Gastroesophageal sphincter (tissue), 4 donors: ENCODE measurements around the gene ZNF280B. TPM values are rescaled to one million over a fixed set of nuclear protein-coding genes. Genes with fewer than 3 reads are reported as not detected.

Experiments used
- ATAC-seq: fragments of 150-250 bp; one replicate; pipeline ENCODE4 v1.9.1; 2016; ENCODE audit warnings: mild to moderate bottlenecking, moderate library complexity
- H3K27ac ChIP-seq, 4 donors: fragments of 200-600 bp; sonication (generic) in 3 of 4; 1 replicate in 3 of 4; 2 replicates in 1 of 4; pipeline ENCODE4 v1.5.1; 2016 to 2019
- H3K27me3 ChIP-seq: fragments of 200-600 bp; sonication (generic); one replicate; pipeline ENCODE4 v1.5.1; 2019
- H3K36me3 ChIP-seq, 2 donors: fragments of 200-600 bp; sonication (generic); one replicate each; pipeline ENCODE4 v1.5.1; 2019; ENCODE audit warnings: control low read depth in 1 of 2
- H3K4me1 ChIP-seq, 3 donors: fragments of 200-600 bp; sonication (generic); 1 replicate in 2 of 3; 2 replicates in 1 of 3; pipeline ENCODE4 v1.5.1; 2016 to 2019; ENCODE audit warnings: control low read depth in 2 of 3
- H3K4me3 ChIP-seq, 2 donors: fragments of 200-600 bp; sonication (generic); one replicate each; pipeline ENCODE4 v1.5.1; 2019; ENCODE audit warnings: mild to moderate bottlenecking in 1 of 2, moderate library complexity in 1 of 2
- H3K9me3 ChIP-seq, 3 donors: fragments of 200-600 bp; sonication (generic); one replicate each; pipeline ENCODE4 v1.5.1; 2017 to 2019; ENCODE audit warnings: control low read depth in 2 of 3
- EP300 ChIP-seq: sonication (generic); formaldehyde crosslinking; IDR thresholded peaks from one replicate; pipeline ENCODE4 v1.6.1; 2017; ENCODE audit warnings: antibody characterized with exemption, mild to moderate bottlenecking
- POLR2A ChIP-seq, 2 donors: fragments of 450-650 bp; IDR thresholded peaks; one replicate each; pipeline ENCODE4 v1.6.1; 2017; ENCODE audit warnings: antibody characterized with exemption in 2 of 2, mild to moderate bottlenecking in 2 of 2, moderate library complexity in 1 of 2
- POLR2AphosphoS5 ChIP-seq: sonication (generic); formaldehyde crosslinking; IDR thresholded peaks from one replicate; pipeline ENCODE4 v1.6.1; 2017; ENCODE audit warnings: antibody characterized with exemption
- WGBS, 2 donors: methylation state at CpG; one replicate each; pipeline ENCODE4 v1.1.5; 2018; ENCODE audit warnings: low coverage in 1 of 2; 5-methylcytosine and 5-hydroxymethylcytosine counted together
- total RNA-seq, 4 donors: library from RNA; depleted of rRNA; stranded (reverse); fragments of >200 nt; gene quantifications; one replicate each; pipeline ENCODE4 v1.1.0, GENCODE V29; 2016
- TF ChIP-seq, protein P1 (sequence below), 4 experiments: fragments of 200-600 bp in 2 of 4; fragments of 450-650 bp in 2 of 4; sonication (generic) in 1 of 4; IDR thresholded peaks; one replicate each; pipeline ENCODE4 v1.5.1; 2017 to 2019; ENCODE audit warnings: antibody characterized with exemption in 4 of 4, mild to moderate bottlenecking in 2 of 4, moderate library complexity in 2 of 4

The ZNF280B gene
- total RNA-seq, 4 donors from 2014 or later: 0.16 to 1.1 (median 0.44) TPM

- ATAC-seq: no peak
- Histone ChIP-seq H3K27ac (no peak overlapping the region), H3K36me3 (no peaks in the 10 kb centered on the region), H3K4me1 (no peaks in the 10 kb centered on the region), H3K4me3 (no peak overlapping the region), H3K27me3 (peaks cover 78% of the 10 kb centered on the region), H3K9me3 (peaks cover 0 to 42% (median 0%) of the 10 kb centered on the region in 3 donors)
- WGBS, 2 donors: 71 to 77% methylated on average over 5 to 7 of the region's 7 CpGs
- TF ChIP-seq, protein P1, sequence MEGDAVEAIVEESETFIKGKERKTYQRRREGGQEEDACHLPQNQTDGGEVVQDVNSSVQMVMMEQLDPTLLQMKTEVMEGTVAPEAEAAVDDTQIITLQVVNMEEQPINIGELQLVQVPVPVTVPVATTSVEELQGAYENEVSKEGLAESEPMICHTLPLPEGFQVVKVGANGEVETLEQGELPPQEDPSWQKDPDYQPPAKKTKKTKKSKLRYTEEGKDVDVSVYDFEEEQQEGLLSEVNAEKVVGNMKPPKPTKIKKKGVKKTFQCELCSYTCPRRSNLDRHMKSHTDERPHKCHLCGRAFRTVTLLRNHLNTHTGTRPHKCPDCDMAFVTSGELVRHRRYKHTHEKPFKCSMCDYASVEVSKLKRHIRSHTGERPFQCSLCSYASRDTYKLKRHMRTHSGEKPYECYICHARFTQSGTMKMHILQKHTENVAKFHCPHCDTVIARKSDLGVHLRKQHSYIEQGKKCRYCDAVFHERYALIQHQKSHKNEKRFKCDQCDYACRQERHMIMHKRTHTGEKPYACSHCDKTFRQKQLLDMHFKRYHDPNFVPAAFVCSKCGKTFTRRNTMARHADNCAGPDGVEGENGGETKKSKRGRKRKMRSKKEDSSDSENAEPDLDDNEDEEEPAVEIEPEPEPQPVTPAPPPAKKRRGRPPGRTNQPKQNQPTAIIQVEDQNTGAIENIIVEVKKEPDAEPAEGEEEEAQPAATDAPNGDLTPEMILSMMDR (IDR thresholded peaks at IDR 0.05): no peak
Measured at GRCh38 chr22:22461583-22461982, 47.0 kb downstream of the ZNF280B start.

DNA sequence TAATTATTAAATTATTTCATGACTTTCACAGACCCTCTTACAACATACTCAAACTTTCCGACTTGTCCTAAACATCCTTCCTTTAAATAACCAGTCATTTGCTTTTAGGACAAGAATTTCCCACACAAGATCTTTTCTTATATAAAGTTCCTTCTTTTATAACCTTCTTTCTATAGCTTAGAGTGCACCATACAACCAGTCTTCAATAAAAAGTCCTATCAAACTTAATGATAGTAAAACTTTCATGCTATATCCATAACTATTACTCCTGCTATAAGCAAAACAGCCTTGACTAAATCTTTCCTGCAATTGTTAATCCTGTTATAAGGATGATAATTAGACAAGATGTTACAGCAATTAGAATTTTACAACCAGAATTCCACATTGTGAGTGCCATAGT, 47.4 kb downstream of the ZNF280B start:
- TF ChIP-seq POLR2A (IDR thresholded peaks at IDR 0.05) (no peak), POLR2AphosphoS5 (no peak), EP300 (no peak)
- TF ChIP-seq, protein P1 (IDR thresholded peaks at IDR 0.05): no peak
- Histone ChIP-seq H3K9me3 (peaks cover 0 to 46% (median 0%) of the 10 kb centered on the region in 3 donors), H3K4me1 (no peaks in the 10 kb centered on the region), H3K4me3 (no peak overlapping the region), H3K36me3 (no peaks in the 10 kb centered on the region), H3K27me3 (peaks cover 80% of the 10 kb centered on the region), H3K27ac (no peak overlapping the region)
- no peak for ATAC-seq
- WGBS, 2 donors: 50 to 69% methylated on average over 1 of the region's 1 CpG

GRCh38 chr22:22460635-22461034, 47.9 kb downstream of the ZNF280B start:
- H3K27ac ChIP-seq: no peak overlapping the region
- peaks cover 0 to 46% (median 0%) of the 10 kb centered on the region in 3 donors for H3K9me3 ChIP-seq
- TF ChIP-seq POLR2A (IDR thresholded peaks at IDR 0.05): no peak
- no peak for TF ChIP-seq EP300
- TF ChIP-seq, protein P1 (IDR thresholded peaks at IDR 0.05): no peak
- TF ChIP-seq POLR2AphosphoS5: no peak
- no peak overlapping the region for H3K4me3 ChIP-seq
- no peaks in the 10 kb centered on the region for H3K4me1 ChIP-seq
- no peaks in the 10 kb centered on the region for H3K36me3 ChIP-seq
- ATAC-seq: no peak
- H3K27me3 ChIP-seq: peaks cover 80% of the 10 kb centered on the region

GRCh38 chr22:22460060-22460459, 48.5 kb downstream of the ZNF280B start:
- H3K4me1 ChIP-seq: no peaks in the 10 kb centered on the region
- TF ChIP-seq POLR2A (IDR thresholded peaks at IDR 0.05) (no peak), EP300 (no peak), POLR2AphosphoS5 (no peak)
- TF ChIP-seq, protein P1 (IDR thresholded peaks at IDR 0.05): no peak
- H3K27me3 ChIP-seq: peaks cover 74% of the 10 kb centered on the region
- no peak overlapping the region for H3K4me3 ChIP-seq
- ATAC-seq: no peak
- peaks cover 0 to 46% (median 0%) of the 10 kb centered on the region in 3 donors for H3K9me3 ChIP-seq
- H3K27ac ChIP-seq: no peak overlapping the region
- 90 to 100% methylated on average over 1 to 2 of the region's 2 CpGs for WGBS, 2 donors
- no peaks in the 10 kb centered on the region for H3K36me3 ChIP-seq

DNA sequence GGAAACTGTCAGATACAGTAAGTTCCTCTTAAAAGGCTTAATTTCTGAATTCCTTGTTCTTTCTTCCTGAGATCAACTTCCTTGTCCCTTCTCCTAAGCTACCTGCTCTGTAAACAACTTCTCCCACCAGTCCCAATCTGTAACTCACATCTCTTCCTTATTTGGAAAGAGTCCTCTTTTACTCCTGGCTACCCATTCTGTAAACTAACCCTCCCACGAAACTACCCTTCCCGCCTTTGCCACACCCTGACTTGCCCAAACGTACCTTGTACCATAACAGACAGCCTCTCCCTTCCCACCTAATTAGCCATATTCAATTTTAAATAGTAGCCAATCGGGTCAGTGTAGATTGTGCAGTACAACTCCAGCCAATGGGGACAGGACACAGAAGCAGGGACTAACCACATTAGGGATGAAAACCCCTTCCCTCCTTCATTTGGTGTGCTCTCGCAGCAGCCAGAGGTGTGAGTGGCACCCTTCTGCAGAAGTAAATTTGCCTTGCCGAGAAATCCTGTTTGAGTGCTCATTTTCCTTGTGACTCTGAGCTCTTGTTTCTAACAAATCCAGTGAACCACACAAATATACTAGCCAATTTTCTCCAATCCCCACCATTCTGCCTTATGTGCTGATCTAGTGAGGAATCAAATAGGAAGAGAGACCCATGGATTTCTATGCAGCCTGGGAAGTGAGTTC, 49.5 kb downstream of the ZNF280B start:
- no peak for TF ChIP-seq EP300
- TF ChIP-seq, protein P1 (IDR thresholded peaks at IDR 0.05): no peak
- no peak for TF ChIP-seq POLR2AphosphoS5
- TF ChIP-seq POLR2A (IDR thresholded peaks at IDR 0.05): no peak
- 87 to 89% methylated on average over 3 to 6 of the region's 6 CpGs for WGBS, 2 donors
- H3K27ac ChIP-seq: no peak overlapping the region
- H3K27me3 ChIP-seq: peaks cover 72% of the 10 kb centered on the region
- H3K4me1 ChIP-seq: no peaks in the 10 kb centered on the region
- no peaks in the 10 kb centered on the region for H3K36me3 ChIP-seq
- H3K9me3 ChIP-seq: peaks cover 0 to 51% (median 0%) of the 10 kb centered on the region in 3 donors
- no peak overlapping the region for H3K4me3 ChIP-seq
- ATAC-seq: no peak
